ENCODE measurements around the gene PRPS1L1.

DNA sequence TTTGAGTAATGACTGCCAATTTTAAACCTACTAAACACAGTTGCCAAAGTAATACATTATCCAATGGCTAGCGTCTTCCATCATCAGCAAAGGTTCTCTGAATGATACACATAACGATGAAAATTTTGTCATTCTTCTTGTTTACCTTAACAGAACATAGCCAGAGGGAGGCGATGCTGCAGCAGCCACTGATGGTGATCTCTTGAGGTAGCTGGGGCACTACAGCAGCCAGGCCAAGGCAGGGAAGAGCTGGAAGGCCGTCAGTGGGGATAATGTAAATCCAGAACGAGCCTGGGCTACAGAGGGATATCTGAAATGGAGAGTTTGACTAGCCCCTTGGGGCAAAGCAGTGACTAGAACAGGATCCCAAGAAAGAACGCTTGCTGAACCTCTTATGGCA lies 38.8 kb downstream of the PRPS1L1 start:
- TF ChIP-seq, protein P1, sequence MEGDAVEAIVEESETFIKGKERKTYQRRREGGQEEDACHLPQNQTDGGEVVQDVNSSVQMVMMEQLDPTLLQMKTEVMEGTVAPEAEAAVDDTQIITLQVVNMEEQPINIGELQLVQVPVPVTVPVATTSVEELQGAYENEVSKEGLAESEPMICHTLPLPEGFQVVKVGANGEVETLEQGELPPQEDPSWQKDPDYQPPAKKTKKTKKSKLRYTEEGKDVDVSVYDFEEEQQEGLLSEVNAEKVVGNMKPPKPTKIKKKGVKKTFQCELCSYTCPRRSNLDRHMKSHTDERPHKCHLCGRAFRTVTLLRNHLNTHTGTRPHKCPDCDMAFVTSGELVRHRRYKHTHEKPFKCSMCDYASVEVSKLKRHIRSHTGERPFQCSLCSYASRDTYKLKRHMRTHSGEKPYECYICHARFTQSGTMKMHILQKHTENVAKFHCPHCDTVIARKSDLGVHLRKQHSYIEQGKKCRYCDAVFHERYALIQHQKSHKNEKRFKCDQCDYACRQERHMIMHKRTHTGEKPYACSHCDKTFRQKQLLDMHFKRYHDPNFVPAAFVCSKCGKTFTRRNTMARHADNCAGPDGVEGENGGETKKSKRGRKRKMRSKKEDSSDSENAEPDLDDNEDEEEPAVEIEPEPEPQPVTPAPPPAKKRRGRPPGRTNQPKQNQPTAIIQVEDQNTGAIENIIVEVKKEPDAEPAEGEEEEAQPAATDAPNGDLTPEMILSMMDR (conservative IDR thresholded peaks at IDR 0.05; ENCODE audit: low read depth, low read length) = no peak
- TF ChIP-seq EZH2 (IDR thresholded peaks at IDR 0.05; ENCODE audit: low read length, unreplicated experiment) = no peak

All from PC-3 (cell line).